Kidney tubule cell (primary cell): Measurements from ENCODE around the gene KIF26B.

Source experiments
- DNase-seq: peaks from one replicate; pipeline ENCODE4 v3.0.0-alpha.2; 2018; ENCODE audit warnings: low spot score

Gene KIF26B

GRCh38 chr1:245279346-245279745, 124.6 kb downstream of the KIF26B start:
- DNase-seq, result no peak

- DNase-seq, result no peak
These were observed 128.2 kb downstream of the KIF26B start for GRCh38 chr1:245283001-245283400.

GRCh38 chr1:245285168-245285567, 130.4 kb downstream of the KIF26B start:
- no peak for DNase-seq

- DNase-seq, result peak; percentile 39
These were observed 134.0 kb downstream of the KIF26B start for GRCh38 chr1:245288796-245289195.

GRCh38 chr1:245290836-245291235, 136.1 kb downstream of the KIF26B start:
- no peak for DNase-seq

- no peak for DNase-seq
These were observed 136.6 kb downstream of the KIF26B start for GRCh38 chr1:245291351-245291750.

- no peak for DNase-seq
These were observed 137.4 kb downstream of the KIF26B start for GRCh38 chr1:245292141-245292540.

- DNase-seq, result no peak
These were observed 137.8 kb downstream of the KIF26B start for GRCh38 chr1:245292553-245292952.

GRCh38 chr1:245294020-245294419, 139.2 kb downstream of the KIF26B start:
- no peak for DNase-seq

GRCh38 chr1:245298781-245299180, 144.0 kb downstream of the KIF26B start:
- DNase-seq, result peak; percentile 91

GRCh38 chr1:245301162-245301580, 146.4 kb downstream of the KIF26B start:
- no peak for DNase-seq

GRCh38 chr1:245301921-245302320, 147.1 kb downstream of the KIF26B start:
- peak; percentile 12 for DNase-seq

- peak; percentile 67 for DNase-seq
These were observed 149.9 kb downstream of the KIF26B start for GRCh38 chr1:245304698-245305097.

- no peak for DNase-seq
These were observed 151.2 kb downstream of the KIF26B start for GRCh38 chr1:245306020-245306419.

- DNase-seq, result no peak
These were observed 152.0 kb downstream of the KIF26B start for GRCh38 chr1:245306628-245307410.

- no peak for DNase-seq
These were observed 156.1 kb downstream of the KIF26B start for GRCh38 chr1:245310571-245311531.

- DNase-seq, result no peak
These were observed 157.2 kb downstream of the KIF26B start for GRCh38 chr1:245311887-245312536.

- DNase-seq, result no peak
These were observed 158.8 kb downstream of the KIF26B start for GRCh38 chr1:245313576-245313975.

GRCh38 chr1:245316784-245317183, 162.0 kb downstream of the KIF26B start:
- DNase-seq, result no peak

GRCh38 chr1:245317217-245317616, 162.4 kb downstream of the KIF26B start:
- DNase-seq, result no peak

GRCh38 chr1:245319094-245319493, 164.3 kb downstream of the KIF26B start:
- DNase-seq, result no peak

- peak; percentile 71 for DNase-seq
These were observed 167.9 kb downstream of the KIF26B start for GRCh38 chr1:245322673-245323072.
